Middle frontal gyrus (tissue), 1 donor: ENCODE data around the gene FGF12.

ENCODE experiments used
- DNase-seq: peaks from one replicate; pipeline ENCODE4 v3.0.0-alpha.2; 2015; ENCODE audit warnings: low spot score; ENCODE audit errors: extremely low spot score

FGF12 gene

DNA sequence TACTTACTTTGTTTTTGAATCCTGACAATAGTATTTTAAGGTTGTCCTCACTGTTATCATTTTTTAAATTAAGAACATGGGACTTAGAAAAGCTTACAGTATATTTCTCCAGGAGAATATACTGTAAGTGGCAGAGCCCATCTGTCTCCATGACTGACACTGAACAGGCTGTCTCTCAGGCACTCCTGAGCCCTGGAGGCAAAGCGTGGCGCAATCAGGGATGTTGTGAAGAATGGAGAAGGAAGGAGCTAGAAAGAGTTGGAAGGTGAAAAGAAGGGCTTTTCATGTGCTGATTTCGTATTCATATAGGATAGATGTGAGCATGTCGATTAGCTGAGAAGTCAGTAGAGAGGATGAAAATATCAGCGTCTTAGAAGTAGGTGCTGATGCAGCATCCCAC, 41.5 kb downstream of the FGF12 start:
- DNase-seq, result no peak

DNA sequence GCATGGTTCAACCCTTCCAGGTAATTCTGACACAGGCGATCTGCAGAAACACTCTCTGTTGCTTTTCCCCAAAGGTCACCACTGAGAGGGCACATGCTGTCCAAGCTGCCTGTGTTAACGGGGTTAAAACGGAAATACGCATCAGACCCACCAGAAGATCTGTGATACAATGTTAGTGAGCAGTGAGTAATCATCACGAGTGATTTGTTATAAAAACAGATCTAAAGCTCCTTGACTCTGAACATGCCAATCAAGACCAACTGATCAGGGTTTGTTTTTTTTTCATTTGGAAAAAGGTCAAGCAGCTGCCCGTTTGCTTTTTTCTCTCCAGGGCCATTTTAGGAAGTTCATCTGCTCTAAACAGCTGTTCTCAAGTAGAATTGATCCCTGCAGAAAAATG, 43.2 kb downstream of the FGF12 start:
- no peak for DNase-seq

- DNase-seq, result no peak
These were observed 51.2 kb downstream of the FGF12 start for GRCh38 chr3:192675958-192676649.

GRCh38 chr3:192655628-192656027, 71.7 kb downstream of the FGF12 start:
- no peak for DNase-seq

DNA sequence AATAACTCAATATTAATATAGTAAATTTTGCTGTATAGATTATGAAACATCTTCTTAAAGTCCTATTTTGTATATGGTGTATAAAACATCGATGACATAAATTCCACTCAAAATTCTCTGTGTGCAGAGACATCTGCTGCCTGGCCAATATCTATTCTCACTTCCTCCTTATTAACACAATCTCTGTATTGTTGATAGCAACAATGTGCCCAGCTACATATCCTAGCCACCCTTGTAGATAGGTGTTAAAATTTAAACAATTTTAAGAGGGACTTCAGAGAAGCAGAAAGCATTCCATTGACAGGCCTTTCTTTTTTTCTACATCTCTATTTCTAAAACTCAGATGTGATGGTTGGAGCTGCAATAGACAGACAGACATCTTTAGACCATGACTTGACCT, 72.3 kb downstream of the FGF12 start:
- no peak for DNase-seq

DNA sequence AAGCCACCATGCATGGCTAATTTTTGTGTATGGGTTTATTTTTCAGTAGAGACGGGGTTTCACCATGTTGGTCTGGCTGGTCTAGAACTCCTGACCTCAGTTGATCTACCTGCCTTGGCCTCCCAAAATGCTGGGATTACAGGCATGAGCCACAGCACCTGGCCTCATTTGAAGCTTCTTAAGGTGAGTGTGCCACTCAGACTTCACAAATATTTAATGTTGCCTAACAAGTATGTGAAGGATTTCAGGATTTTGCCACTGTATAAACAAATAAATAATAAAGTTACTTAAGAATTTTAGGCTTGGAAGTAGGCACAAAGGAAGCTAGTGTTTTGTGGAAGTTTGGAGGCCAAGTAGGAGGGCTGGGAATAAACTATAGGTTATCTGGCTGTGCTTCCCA, 73.5 kb downstream of the FGF12 start:
- no peak for DNase-seq

DNA sequence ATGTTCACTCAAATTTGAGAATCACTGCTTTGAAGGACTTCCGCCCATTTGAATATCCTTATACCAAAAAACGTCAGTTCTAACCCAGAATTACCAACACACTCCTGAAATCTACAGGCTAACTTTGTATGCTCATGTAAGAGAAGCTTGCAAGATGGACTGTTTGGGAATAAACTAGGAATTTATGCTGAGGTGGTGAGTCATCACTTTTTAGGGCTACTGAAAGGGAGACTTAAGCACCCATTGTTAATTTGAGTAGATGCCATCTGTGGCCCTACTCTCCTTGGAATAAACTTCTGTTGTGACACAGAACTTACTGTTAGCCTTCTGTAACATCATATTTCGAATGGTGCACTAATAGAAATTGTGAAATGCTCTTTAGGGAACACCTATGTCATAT, 74.6 kb downstream of the FGF12 start:
- DNase-seq, result no peak

DNA sequence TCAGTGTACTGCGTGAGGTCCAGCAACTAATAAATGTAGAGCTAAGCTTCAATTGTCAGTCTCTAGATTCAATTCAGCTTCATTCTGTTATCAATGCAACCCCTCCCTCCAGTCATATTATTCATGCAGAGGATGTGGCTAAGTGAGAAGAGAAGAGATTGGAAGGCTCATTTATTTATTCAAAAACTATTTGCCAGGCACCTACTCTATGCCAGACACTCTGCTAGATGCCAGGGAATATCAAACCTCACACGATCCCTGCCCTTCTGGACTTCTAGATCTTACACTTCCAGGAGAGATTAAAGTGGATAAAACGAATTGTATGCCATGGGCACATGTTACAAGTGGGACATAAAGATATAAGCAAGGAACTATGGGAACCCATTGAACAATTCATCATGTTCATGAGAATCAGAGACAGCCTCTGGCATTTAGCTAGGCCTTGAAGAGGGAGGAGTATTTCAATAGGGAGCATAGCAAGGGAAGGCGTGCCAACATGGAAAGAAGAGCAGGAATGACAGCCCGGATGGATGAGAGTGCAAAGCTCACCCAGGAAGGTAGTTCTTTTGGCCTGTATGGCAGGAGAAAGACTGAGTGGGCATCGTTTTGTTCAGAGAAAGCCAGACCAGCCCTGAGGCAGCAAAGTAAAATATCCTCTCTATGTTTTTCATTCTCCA, 75.4 kb downstream of the FGF12 start:
- DNase-seq, result no peak

- no peak for DNase-seq
These were observed 81.9 kb downstream of the FGF12 start for GRCh38 chr3:192645437-192645836.

DNA sequence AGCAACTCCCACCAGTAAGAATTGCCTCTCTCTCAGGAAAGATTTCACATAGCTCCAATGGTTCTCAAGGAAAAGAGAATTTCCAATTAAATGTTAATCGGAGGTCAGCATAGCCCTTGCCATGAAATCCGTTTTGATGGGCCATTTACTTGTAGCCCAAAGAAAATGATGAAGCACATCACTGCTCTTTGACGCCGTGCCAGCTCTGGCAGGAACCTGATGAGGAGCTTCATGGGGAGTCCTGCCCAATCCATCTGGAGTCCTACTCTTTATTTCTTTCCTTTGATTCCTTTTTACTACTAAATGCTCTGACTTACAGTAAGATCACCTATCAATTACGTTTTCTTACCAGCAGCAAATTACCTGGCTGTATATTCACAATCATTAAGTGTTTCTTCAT, 84.7 kb downstream of the FGF12 start:
- no peak for DNase-seq

- no peak for DNase-seq
These were observed 85.4 kb downstream of the FGF12 start for GRCh38 chr3:192641919-192642318.

- no peak for DNase-seq
These were observed 87.4 kb downstream of the FGF12 start for GRCh38 chr3:192639987-192640386.

GRCh38 chr3:192637803-192638202, 89.5 kb downstream of the FGF12 start:
- DNase-seq, result no peak

GRCh38 chr3:192636517-192637444, 90.6 kb downstream of the FGF12 start:
- DNase-seq, result no peak

GRCh38 chr3:192629429-192629828, 97.9 kb downstream of the FGF12 start:
- no peak for DNase-seq

DNA sequence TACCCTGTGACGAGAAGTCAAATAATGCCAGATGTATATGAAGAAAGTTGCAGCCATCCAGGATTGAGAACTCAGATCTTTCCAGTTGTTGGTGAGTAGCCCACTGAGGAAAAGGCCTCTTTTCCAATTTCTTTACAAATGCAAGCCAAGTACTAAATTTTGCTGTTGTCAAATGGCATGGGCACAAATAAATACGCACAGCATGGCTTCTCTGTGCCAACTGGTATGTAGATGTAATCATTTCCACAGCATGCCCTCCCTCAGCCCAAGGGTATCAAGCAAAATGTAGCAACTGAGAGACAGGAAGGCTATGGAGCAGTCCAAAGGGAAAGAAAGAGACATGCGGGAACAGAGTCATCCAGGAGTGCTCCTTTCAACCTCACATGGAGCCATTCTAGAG, 105.4 kb downstream of the FGF12 start:
- no peak for DNase-seq

GRCh38 chr3:192620275-192620674, 107.1 kb downstream of the FGF12 start:
- DNase-seq, result no peak

DNA sequence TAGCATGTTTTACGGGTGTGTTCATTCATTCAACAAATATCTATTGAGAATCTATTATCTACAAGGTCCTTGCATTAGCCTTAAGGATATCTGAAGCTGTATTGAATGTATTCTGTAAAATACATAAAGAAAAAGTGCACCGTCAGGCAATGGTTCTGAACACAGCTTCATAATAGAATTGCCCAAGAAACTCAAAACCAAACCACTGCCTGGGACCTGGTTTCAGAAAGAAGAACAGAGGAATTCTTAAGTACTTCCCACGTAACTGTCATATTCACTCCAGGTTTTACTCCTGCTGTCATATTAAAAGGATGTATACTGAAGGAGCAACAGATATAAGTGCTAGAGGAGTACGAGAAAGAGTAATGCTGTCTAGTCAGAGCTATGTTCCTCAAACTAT, 115.9 kb downstream of the FGF12 start:
- DNase-seq, result no peak

DNA sequence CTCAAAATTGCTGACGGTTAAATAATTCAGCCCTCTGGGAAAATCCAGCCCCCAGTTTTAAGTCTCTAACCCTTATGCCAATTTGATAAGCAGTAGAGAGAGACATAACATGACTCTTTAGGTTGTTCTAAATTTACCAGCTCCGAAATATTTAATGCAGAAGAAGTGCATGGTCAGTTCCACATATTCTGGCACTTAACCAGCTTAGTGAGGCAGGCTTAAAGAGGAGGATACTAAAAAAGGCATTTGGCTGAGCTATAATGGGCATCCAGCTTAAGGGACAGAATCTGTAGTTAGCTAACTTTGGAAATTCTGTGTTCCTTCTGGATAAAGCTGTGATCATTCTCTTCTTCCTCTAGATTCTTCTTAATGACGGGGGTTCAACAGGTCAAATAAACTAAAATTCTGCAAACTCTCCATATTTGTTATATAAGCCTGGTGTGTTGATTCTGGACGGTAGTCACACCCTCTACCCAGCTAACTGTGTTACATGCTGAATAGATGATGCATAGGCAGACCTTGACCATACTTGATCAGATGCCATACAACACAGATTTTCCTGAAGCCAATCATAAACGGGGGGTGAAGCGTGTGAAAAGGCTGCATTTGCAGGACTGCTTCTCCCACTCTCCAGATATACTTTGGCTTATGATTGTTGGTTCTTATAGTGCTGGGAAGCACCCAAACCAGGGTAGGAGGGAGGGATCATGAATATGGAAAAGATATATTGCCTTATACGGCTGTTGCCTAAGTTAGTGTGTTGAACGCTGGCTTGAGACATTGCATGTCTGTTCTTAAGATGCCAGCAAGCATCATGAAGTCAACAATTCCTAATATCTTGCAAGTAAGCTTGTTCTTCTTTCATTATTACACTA, 118.4 kb downstream of the FGF12 start:
- no peak for DNase-seq

GRCh38 chr3:192607798-192608197, 119.5 kb downstream of the FGF12 start:
- no peak for DNase-seq

GRCh38 chr3:192597913-192598312, 129.4 kb downstream of the FGF12 start:
- no peak for DNase-seq
